ENCODE data around the gene SCN10A.

DNA sequence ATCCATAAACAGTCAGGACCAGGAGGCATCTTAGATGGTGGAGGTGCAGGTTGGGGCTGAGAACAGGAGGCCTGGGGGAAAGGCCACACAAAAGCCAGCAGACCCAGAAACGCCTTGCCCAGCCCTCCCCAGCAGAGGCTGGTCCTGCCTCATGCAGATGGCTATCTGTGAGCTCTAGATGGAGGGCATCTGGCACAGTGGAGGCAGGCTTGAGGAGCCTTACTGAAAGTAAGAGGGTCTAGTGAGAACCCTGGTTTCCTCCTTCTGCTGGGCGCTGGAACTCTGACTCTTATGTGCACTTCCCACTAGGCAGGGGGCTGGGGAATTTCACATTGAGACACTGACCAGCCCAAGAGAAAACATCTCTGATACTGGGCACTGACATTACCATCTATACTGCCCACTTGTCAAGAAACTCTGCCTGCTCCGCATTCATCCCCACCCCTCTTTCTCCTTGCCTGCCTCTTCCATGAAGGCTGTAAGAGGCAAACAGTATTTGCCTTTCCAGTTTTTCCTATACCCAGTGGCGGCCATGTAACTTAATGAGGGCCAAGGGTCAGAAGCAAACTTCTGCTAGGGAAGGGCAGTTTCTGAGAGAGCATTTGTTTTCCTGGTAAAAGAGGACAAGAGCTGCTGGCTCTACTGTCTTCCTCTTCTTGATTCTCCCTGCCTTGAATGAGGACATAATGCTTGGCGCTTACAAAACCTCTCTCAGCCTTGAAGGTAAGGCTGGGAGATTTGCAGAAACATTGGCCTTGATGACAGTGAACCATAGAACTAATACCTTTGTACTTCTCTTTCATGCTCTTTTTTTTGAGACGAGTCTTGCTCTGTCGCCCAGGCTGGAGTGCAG, 162.1 kb downstream of the SCN10A start:
- TF ChIP-seq POLR2A (IDR thresholded peaks at IDR 0.05): no peak
- TF ChIP-seq, protein P1, sequence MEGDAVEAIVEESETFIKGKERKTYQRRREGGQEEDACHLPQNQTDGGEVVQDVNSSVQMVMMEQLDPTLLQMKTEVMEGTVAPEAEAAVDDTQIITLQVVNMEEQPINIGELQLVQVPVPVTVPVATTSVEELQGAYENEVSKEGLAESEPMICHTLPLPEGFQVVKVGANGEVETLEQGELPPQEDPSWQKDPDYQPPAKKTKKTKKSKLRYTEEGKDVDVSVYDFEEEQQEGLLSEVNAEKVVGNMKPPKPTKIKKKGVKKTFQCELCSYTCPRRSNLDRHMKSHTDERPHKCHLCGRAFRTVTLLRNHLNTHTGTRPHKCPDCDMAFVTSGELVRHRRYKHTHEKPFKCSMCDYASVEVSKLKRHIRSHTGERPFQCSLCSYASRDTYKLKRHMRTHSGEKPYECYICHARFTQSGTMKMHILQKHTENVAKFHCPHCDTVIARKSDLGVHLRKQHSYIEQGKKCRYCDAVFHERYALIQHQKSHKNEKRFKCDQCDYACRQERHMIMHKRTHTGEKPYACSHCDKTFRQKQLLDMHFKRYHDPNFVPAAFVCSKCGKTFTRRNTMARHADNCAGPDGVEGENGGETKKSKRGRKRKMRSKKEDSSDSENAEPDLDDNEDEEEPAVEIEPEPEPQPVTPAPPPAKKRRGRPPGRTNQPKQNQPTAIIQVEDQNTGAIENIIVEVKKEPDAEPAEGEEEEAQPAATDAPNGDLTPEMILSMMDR (IDR thresholded peaks at IDR 0.05): no peak
- TF ChIP-seq EP300 (IDR thresholded peaks at IDR 0.05): no peak

Measured in ovary (tissue), 3 donors.